GM12801 (cell line): ENCODE measurements around the gene BAG3.

ENCODE experiments used
- TF ChIP-seq, protein P1 (sequence below): IDR thresholded peaks from one replicate; pipeline ENCODE4 v1.5.1; 2011; ENCODE audit warnings: control low read depth; ENCODE audit not compliant: insufficient read length; ENCODE audit errors: extremely low read depth

Gene BAG3

DNA sequence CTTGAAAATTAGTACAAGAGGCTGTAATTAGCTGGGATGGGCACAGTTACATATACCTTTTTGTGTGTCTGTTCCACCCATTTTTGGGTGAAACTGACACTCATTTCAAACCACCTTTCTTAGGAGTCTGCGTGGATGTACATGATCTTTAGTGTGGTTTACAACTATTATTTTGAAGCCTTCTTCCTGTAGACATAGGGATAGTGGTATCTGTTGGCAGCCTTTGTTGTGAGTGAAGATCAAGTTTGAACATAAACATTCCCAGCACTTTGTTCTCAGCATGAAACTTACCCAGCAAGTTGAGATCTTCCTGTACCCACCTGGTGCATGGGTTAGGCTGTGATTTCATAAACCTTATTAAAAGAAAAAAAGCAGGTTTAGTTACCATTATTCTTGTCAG lies 2.0 kb downstream of the BAG3 start:
- TF ChIP-seq, protein P1, sequence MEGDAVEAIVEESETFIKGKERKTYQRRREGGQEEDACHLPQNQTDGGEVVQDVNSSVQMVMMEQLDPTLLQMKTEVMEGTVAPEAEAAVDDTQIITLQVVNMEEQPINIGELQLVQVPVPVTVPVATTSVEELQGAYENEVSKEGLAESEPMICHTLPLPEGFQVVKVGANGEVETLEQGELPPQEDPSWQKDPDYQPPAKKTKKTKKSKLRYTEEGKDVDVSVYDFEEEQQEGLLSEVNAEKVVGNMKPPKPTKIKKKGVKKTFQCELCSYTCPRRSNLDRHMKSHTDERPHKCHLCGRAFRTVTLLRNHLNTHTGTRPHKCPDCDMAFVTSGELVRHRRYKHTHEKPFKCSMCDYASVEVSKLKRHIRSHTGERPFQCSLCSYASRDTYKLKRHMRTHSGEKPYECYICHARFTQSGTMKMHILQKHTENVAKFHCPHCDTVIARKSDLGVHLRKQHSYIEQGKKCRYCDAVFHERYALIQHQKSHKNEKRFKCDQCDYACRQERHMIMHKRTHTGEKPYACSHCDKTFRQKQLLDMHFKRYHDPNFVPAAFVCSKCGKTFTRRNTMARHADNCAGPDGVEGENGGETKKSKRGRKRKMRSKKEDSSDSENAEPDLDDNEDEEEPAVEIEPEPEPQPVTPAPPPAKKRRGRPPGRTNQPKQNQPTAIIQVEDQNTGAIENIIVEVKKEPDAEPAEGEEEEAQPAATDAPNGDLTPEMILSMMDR = no peak

DNA sequence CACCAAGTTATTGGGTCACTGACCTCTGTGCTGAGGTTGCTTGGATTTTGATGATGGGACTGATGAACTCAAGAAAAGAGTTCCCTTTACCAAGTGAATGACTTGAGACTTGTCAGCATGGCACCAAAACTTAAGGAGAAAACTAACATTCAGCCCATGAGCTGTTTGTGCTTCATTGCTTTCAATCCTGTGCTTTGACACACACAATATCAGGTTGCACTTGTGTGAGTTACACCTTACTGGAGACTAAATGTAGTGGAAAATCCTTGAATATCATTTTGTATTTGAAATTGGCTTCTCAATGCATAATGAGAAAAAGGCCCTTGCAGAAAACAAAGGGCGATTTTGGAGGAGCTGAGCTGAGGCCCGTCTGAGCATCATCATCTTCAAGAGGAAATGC lies 2.7 kb downstream of the BAG3 start:
- TF ChIP-seq, protein P1 = no peak

DNA sequence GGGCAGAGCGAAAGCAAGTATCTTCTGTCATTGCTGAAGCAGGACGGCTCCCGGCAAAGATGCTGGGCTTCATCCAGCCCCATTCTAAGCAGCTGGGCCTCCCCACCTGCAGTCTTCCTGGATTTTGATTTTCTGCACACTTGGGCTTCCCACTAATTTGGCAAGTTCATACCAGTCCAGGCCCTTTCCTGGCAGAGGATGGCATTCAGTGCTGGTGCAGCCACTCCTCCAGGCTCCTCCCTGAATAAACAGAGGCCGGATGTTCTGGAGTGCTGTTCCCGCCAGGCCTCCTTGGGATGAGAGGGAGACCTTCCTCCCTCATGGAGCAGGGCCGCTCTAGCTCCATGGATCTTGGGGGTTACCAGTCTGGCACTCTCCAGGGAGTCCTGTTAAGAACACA lies 3.4 kb downstream of the BAG3 start:
- TF ChIP-seq, protein P1 = no peak

DNA sequence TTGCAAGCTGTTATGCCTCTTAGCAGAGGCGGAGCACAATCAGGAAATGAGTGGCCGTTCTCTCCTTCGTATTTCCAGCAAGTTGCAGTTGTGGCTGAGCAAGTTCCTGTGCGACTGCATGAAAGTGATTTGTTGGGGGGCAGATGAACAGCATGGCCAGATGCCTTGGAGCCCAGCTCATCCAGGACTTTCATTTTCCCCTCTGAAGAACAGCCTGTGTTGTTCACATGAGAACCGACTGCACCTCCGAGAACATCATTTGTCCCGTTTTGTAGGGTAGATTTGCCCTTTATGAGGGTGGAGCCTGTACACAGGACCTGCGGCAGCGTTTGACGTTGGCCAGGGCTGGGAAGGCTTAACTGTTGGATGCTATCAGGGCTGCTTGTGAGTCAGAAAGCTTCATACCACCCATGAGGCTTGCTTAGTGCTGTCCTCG lies 4.4 kb downstream of the BAG3 start:
- TF ChIP-seq, protein P1 = no peak

DNA sequence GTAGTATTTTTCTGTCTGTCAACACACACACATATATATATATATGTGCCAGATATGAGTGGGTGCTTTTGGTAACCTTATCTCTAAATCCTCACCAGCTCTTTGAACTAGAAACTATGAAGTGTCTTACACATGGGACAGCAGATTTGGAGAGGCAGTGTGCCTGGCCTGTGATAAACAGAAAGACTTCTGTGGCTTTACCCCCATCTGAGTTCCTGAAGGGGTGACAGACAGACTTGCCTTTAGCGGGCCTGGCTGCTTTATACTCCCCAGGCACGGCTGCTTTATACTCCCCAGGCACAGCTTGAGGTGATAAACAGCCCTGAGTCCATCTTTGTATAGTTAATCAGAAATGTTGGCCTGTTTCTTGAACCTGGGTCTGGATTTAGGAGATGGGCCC lies 5.6 kb downstream of the BAG3 start:
- TF ChIP-seq, protein P1 = no peak

DNA sequence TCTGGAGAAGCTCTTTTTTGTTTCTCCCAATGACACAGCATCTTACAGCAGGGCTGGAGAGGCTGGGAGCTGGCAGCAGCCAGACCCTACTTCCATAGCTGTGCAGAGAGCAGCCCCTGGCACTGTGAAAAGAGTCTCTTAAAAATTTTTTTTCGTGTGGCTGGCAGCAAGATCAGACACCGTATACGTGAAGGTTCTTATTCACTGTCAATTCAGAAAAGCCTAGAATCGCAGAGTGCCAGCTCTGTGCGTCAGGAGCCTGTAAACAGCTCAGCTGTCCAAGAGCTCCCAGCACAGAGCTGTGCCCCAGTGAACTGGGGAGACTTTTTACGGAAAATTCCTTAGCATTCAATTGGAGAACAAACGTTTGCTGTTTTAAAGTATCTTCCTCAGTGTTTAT lies 6.5 kb downstream of the BAG3 start:
- TF ChIP-seq, protein P1 = no peak

DNA sequence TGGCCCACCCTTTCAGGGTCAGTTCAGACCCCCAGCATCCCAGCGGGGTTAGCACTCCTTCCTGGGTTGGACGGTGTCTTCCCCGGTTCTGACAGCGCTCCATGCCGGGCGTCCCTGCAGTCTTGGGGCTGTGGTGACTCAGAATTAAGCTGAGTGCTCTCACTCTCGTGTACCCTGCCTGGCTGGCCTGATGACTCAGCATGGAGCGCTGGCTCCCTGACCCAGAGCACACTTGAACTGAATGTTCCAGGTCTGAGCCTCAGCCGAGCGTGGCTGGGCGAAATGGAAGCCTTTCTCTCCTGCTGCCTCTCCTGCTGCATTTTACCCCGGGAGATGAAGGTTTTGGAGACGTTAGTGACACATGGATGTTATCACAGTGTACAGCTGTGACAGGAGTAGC lies 7.1 kb downstream of the BAG3 start:
- TF ChIP-seq, protein P1 = no peak

DNA sequence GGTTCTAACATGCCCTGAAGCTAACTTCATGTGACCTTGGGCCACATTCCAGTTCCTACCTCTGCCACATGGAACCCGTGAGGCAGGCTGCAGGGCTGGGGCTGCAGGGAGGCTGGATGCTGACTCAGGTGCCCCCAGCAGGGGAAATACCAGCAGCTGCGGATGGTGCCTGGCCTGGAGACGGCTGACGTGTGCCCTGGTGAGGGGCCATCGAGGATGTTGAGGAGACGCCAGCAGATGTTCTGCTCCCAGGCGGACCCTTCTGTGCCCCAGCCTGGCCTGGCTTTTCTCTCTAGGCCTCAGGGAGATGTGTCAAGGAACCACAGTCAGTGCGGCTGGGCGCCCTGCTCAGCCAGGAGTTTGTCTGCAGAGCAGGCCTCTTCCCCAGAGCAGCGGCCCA lies 8.8 kb downstream of the BAG3 start:
- TF ChIP-seq, protein P1 = no peak
